ENCODE measurements around the gene RGCC.

Gene RGCC

GRCh38 chr13:41454170-41454569 lies 3.2 kb upstream of the RGCC start:
- DNase-seq: no peak

- DNase-seq: no peak
Observed at GRCh38 chr13:41455725-41456419, 1.5 kb upstream of the RGCC start.

DNA sequence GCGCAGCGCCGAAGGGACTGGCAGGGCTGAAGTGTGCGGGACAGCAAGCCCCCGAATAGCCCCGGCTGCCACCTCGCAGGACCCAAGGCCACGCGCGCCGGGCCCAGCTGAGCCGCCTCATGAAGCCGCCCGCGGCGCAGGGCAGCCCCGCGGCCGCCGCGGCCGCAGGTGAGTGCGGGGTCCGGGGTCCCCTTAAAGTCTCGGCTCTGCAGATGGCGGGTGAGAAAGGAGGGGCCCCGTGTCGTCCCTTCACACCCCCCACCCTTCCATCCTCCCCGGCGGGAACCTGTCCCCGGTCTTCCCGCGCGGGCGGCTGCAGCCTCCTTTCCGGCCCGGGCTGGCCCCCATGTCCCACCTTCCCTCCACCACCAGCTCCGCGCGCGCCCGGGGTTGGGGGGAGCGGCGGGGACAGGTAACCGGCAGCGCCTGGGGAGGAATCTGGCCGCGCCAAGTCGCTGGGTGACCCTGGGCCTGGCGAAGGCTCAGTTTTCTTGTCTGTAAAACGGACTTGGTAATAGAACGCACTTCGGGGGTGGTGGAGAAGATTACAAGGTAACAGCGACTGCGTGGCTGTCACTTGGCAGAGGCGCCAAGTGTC lies 338 bp downstream of the RGCC start:
- DNase-seq: no peak

DNA sequence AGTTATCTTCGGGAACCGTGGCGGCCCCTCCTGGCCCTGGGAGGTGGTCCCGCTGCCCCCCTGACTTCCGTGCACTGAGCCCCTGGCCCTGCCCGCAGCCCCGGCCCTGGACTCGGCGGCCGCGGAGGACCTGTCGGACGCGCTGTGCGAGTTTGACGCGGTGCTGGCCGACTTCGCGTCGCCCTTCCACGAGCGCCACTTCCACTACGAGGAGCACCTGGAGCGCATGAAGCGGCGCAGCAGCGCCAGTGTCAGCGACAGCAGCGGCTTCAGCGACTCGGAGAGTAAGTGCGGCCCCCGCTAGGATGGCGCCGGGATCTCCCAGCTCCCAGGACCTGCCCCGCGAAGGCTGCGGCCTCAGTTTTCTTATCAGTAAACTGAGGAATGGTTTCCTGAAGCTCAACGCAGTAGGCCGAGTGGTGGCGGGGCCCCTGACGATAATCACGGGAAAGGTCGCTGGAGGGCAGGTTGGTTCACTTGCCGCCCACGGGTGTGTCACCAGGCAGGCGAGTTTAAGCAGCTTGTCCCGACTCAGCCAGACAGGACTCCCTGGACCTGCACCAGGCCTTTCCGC lies 924 bp downstream of the RGCC start:
- DNase-seq: peak; percentile 6

- no peak for DNase-seq
Observed at GRCh38 chr13:41458761-41459431, 1.5 kb downstream of the RGCC start.

DNA sequence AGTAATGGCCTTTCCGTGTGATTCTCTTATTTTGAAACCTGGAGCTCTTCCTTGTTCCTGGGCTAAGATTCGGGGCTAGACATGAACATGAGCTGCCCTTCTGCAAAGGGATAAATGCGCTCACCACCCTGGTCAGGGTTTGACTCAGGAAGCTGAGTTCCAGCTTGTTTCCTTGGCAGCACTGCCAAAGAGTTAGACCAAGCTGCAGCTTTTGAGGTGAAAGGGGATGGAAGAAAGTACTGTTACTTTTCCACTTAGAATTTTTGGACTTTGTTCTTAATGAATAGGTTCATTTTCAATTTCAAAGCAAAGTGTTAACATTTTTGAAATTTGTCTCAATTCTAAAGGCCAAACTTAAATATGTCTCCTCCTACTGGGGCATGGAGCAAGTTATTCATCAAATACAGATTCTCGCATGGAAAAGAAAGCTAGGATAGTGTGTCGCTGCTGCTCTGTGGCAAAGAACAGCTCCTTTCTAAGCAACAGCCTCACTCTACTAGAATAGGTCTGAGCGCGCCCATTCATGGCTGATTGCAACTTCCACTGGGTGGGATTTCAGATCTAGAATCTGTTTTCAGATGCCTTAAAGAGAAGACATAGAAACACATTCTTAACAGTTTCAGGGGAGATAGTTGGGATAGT lies 2.2 kb downstream of the RGCC start:
- no peak for DNase-seq

- DNase-seq: no peak
Observed at GRCh38 chr13:41460074-41460465, 2.7 kb downstream of the RGCC start.

GRCh38 chr13:41460930-41461329 lies 3.6 kb downstream of the RGCC start:
- no peak for DNase-seq

GRCh38 chr13:41461527-41462139 lies 4.3 kb downstream of the RGCC start:
- DNase-seq: no peak

GRCh38 chr13:41462427-41462826 lies 5.1 kb downstream of the RGCC start:
- no peak for DNase-seq

DNA sequence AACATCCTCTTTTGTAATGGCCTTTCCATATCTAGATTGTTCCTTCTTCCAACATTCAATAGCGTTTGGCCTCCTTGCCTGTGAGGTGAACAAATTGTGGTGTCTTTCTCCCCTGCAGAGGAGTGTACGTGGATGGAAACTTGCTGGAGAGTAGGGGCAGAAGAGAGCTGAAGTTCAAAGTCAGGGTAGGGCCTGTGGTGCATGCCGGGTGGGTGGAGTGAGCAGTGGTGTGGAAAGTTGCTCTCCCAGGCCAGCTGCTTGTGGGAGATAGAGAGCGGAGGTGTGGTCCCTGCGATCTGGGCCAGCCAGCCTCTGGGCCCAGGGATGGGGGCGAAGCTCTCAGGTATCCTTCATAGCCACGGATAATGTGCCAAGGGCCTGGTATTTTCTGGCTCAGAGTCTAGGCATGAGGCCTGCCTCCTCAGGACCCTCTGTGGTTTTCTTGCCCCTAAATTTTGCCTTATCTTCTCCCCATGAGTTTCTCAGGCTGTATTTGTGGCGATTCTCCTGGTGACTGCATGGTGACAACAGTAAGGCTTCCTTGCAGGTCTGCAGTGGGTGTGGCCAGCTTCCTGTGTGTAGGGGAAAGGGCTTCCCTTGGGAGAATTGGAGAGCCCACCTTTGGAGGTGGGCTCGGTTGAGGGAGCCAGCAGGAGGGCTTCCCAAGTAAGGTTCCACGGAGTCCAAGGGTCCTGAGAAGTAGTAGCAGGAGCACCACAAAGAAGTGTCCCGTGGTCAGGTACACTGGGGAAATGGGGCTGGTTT lies 6.7 kb downstream of the RGCC start:
- DNase-seq: no peak

DNA sequence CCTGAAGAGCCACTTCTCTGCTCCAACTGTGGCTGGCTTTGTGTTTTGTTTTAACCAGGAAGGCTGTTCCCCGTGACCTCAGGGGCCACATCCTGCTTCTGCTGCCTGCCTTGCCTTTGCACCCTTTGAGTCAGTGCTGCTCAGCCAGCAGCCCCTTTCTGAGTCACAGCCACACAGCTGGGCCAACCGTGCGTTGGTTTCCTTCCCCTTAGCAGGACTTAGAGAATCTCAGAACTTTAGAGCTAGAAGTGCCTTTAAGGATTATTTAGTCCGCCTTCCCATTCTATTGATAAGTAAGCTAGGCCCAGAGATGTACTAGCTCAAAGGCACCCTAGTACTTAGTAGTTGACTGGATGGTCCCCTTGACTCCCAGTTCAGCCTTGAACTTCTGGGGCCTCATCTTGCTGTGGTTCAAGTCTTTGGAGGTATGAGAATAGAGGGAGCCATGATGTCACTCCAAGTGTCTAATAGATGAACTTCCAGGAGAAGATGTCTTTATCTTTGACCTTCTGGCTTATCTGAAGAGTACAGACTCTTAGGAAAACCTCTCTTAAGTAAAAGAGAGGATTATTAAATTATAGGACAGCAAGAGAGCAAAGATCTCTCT lies 8.0 kb downstream of the RGCC start:
- DNase-seq: no peak

DNA sequence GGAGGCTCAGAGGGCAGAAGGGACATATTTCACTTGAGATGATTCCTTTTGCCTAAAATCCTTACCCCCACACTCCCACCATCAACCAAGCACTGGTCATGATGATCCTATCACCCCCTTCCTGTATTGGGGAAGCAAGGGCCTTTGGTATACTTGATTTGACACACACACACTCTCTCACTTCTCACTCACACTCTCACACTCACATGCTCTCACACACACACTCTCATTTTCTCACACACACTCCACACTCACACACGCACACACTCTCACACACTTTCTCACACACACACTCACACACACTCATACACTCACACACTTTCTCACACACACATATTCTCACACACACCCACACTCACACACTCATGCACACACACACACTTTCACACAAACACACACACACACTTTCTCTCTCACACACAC lies 8.6 kb downstream of the RGCC start:
- DNase-seq: no peak

DNA sequence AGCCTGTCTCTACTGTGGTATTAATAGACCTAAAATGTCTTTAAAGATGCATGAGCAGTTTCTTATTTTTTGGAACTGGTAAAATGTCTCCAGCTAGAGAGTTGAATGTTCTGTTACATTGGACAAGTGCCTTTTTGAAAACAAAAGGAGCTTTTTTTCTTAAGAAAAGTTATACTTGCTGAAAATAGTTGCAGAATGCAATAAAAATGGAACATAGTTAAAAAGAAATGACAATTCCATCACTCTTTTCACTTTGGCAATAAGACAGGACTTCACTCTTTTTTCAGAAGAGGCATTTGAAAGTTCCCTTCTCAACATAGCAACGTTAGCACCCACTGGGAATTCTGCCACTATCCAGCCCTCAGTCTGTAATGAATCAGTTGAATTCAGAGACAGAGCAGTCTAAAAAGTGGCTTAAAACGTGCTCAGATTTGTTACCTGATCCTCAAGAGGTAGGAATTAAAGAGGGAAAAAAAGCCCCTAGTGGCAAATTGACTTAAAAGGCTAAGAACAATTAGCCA lies 10.1 kb downstream of the RGCC start:
- no peak for DNase-seq

DNA sequence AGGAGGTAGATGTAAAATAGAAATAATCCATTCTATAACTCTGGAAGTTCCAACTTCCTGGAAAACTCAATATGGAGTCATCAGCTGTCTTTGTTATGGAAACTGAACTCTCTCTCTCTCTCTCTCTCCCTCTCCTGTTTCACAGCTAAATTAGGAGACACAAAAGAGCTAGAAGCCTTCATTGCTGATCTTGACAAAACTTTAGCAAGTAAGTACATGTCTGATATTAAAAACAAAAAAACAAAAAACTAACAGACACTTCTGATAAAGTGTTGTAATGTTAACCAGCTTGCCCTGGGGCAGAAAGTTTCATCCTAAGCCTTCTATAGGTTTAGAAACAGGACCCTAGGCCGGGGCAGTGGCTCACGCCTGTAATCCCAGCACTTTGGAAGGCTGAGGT lies 11.3 kb downstream of the RGCC start:
- no peak for DNase-seq

DNA sequence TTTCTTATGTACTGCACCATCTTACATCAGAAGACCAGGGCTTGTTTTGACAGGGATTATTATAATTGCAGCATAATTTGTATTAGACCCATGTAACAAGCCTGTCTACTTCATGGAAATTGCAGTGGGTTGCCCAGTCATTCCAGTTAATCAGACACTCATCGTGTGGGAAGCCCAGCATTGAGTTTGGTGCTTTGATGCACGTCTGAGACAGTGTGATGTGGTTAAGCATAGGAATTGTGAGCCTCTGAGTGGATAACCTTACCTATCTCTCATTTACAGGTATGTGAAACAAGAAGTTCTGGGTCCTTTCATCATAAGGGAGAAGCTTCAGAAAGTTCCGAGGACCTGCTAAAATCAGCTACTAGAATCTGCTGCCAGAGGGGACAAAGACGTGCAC lies 12.8 kb downstream of the RGCC start:
- DNase-seq: no peak

- DNase-seq: no peak
Observed at GRCh38 chr13:41471785-41472184, 14.4 kb downstream of the RGCC start.

DNA sequence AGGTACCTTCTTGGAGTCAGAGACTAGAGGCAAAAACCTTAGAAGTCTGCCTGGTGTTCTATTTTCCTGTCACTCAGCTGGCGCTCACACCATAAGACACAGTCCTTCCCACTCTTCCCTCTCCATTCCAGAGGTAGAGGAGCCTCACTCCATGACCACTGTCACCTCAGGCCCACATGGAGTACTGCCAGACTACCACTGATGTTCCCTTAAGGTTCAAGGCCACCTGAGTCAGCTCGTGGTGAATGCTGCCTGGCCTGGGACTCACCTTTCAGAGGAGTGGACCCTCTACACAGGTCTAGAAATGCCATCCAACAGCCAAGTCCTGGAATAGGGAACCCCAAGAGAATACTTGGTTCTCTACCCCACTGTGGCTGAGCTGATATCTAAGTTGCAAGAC lies 29.9 kb downstream of the RGCC start:
- no peak for DNase-seq

DNA sequence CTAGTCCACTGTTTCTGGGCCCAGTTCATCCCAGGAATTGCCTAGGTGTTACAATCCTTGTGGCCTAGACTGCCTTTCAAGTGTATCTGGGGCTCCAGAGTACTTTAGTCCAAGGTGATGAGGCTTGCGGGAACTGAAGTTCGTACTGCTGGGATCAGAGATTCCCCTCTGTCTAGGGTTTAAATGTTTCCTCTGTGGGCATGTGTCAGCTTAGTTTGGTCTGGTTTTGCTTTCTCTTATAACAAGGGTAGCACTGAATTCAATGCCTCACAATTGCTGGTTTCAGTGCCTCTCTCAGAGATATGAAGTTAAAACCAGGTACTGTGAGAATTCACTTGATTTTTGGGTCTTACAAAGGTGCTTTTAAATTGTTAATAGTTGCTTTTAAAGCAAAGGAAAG lies 30.8 kb downstream of the RGCC start:
- no peak for DNase-seq

DNA sequence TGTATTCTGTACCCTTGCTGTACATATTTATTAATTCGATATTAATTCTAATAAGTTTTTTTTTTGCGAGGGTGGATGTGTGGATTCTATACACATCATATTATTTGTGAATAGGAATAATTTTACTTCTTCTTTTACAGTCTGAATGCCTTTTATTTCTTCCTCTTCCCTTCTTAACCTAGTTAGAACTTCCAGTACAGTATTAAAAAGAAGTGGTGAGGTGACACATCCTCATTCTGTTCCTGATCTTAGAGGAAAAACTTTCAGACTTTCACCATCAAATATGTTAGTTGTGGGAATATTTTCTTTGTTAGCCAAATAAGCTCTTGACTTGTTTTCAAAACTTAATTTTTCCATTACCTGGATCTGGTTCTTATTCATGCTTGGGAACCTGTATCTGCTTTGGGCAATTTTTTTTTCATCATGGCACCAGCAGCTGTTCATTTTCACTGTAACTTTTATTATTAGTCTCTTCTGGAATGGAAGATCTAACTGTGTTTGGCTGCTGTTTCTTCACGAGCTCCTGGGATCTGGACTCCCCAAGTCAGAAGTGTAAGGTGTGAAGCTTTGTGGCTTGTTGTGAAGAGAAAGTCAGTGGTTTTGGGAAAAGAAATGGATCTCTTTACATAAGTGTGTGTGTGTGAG lies 33.1 kb downstream of the RGCC start:
- no peak for DNase-seq

- DNase-seq: no peak
Observed at GRCh38 chr13:41491436-41491835, 34.1 kb downstream of the RGCC start.

All from NCI-H1092 (cell line).